NCI-H82 (cell line): ENCODE data around the gene RIPOR2.

ENCODE experiments used
- DNase-seq: peaks from one replicate; lab custom pipeline; 2025; lab: John Stamatoyannopoulos, UW

The RIPOR2 gene

GRCh38 chr6:24906314-24906713 lies 29.4 kb downstream of the RIPOR2 start:
- no peak for DNase-seq

DNA sequence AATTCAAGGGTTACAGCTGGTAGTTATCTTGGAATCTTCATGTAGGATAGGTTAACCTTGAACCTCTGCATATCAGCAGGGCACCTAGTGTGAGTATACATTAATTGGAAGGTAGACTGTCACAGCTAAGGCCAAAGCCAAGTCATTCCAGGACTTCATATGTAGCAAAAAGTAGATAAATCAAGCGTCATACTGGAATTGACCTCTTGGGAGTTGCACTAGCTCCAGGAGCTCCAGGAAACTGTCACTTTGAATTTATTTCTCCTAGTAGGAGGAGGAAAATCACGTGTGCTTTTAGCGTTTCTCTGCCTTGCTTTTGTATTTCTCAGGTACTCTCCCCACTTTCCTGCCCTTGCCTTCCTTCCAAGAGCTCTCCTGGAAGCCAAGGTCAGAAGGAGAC lies 30.3 kb downstream of the RIPOR2 start:
- DNase-seq, result no peak

- DNase-seq, result no peak
Measured at GRCh38 chr6:24903681-24904080, 32.1 kb downstream of the RIPOR2 start.

DNA sequence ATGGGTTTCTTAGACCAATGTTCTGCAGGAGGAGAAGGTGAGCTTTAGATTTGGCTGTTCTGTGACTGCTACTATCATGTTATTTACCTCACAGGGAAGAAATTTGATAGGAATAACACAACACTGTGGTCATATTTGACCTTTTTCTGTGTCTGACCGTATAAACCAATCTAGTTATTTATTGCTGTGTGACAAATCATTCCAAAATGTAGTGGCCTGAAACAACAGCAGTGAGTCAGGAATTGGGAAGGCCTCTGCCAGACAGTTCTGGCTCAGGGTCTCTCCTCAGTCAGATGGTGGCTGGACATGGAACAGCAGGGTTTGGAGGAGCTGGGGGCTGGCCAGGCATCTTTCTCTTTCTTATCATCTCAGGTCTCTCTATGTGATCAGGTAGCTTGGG lies 33.0 kb downstream of the RIPOR2 start:
- DNase-seq, result no peak

- no peak for DNase-seq
Measured at GRCh38 chr6:24901698-24902328, 33.9 kb downstream of the RIPOR2 start.

DNA sequence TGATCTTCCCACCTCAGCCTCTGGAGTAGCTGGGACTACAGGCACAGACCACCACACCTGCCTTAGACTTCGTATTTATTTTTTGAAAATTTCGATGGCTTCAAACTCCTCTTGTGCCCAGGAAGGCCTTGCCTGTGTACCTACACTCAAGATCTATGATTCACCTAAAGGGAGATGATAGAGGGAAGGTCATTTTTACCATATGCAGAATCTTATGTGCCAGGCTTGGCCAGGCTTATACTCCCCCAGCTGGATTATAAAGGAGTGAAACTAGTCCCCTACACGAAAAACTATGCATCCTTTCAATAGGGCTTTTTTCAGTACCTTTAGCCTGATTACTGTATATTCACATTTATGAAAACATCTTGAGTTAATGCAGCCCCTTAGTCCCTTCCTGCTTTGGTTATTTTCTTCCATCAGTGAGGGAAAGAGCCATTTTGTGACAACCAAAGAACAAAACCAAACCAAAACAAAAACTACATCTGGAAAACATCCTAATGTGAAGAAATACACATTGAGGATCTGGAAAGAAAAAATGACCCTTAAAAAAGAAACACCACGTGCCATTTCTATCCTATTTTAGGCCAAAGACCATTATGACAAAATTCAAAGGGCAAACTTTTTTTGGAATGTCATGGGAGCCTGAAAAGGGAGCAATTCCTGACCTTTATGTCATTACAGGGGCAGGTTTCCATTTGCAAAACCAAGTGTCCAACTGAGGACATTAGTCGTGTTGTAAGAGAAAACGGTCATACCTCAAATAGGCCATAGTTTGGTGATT lies 34.7 kb downstream of the RIPOR2 start:
- DNase-seq, result no peak

DNA sequence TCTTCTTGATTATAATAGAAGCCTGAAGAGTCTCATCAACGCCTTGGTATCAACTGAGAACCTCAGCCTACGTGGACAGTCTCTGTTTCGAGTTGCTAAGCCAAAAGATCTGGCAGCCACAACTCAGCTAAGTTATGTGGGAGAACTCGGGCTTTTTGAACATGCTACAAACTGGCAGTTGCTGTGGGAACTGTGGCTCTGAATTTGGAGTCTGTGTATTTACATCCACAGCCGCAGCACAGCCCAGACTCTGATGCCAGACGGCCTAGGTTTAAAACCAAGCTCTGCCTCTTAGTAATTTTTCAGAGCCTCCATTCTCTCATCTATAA lies 35.8 kb downstream of the RIPOR2 start:
- no peak for DNase-seq

DNA sequence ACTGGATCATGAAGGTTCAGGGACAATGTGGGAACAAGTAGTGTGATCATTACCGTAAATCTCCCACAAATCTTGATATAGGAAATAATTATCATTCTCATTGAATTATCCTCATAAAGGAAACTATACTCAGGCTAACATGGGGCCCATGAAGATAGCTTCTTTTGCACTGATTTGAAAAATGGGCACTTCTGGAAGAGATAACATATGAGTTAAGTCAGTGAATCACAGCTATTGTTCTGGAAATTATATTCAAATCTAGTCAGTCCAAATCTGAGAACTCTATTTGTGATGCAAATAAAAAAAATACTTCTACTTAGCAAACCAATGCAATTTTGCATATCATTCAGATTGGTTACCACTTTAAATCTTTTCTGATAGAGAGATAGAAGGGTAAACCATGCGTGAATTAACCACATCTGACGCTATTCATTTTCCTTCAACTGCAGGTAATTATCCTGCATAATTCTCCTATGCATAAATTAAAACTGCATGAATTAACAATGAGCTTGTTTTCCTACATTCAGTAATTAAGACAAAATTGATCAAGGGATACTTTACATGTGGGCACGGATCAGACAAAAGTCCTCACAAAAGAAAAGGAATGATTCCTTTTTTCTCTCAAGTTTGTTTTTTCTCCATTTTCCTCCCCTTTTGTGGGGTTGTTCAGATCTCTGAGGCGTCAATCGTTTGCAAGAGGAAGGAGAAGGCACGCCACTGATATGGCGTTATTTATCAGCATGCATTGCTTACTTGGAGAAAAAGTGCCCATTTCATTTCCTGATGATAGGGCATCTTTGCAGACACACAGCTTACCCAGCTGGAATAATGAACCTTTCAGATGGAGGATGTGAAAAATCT lies 36.4 kb downstream of the RIPOR2 start:
- no peak for DNase-seq

GRCh38 chr6:24898676-24899075 lies 37.1 kb downstream of the RIPOR2 start:
- DNase-seq, result no peak

DNA sequence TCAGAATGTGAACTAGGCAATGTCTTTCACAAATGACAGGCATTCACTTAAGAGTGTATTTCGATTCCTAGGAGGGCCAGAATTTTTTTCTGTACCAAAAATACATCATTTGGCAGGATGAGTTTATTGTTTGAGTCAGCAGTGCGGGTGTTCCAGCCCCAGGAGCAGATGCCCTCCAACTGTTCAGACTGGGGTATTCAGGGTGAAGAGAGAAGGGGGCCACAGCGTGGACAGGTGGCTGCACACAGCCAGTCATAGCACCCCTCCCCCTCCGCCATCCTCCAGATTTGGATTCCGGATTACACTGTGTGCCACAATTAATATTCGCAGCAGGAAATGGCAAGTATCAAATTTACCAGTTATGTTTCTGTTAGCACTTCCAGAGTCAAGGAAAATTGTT lies 38.6 kb downstream of the RIPOR2 start:
- peak; percentile 59 for DNase-seq

DNA sequence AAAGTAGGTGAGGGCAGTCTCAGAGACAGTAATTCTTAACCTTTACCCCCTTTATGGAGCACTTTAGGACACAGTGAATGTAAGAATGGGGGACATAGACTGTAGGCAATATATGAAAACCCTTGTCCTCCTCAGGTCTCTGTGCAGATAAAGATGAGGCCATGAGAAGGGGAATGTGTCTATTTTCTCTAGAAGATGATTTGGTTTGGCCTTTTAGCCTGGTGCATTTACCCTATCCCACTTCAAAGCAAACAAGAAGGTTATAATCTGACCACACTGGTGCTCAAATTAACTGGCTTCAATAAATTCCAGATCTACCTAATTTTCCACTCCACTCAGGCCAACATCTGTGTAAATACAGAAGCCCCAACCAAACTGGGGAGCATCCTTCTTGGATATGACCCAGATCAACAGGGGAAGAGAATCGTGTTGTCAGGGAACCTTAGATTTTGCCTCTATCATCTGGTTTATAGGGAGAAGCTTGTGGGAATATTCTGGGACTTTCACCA lies 42.4 kb downstream of the RIPOR2 start:
- no peak for DNase-seq

- DNase-seq, result no peak
Measured at GRCh38 chr6:24891004-24891403, 44.8 kb downstream of the RIPOR2 start.

GRCh38 chr6:24890471-24890870 lies 45.3 kb downstream of the RIPOR2 start:
- no peak for DNase-seq

DNA sequence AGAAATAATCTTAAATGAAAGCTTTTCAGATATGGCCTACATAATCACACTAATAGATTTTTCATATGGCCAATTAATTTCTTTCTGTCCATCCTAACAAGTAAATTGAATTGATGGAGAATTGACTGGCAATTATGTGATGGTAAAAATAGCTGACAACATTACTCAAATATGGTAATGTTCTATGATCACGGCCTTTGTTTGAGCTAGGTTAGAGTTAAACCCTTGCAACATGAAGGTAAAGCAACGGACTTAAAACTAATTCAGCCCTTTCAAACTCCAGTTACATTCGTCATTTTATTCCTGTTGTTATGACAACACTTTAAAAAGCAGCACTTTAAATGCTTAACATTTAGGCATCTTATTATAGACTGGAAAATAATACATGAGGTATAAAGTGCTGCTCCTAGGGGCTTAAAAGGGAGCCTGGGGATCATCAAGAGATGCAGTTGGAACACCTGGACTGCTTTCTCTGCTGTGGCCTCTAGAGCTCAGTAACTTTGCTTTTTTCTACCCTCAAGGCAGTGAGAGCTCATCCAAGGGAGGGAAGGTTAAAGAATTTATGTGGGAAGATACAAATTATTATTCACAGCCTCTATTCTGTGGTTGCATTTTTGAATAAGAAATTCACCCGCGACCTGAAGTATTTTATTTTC lies 46.9 kb downstream of the RIPOR2 start:
- DNase-seq, result no peak

DNA sequence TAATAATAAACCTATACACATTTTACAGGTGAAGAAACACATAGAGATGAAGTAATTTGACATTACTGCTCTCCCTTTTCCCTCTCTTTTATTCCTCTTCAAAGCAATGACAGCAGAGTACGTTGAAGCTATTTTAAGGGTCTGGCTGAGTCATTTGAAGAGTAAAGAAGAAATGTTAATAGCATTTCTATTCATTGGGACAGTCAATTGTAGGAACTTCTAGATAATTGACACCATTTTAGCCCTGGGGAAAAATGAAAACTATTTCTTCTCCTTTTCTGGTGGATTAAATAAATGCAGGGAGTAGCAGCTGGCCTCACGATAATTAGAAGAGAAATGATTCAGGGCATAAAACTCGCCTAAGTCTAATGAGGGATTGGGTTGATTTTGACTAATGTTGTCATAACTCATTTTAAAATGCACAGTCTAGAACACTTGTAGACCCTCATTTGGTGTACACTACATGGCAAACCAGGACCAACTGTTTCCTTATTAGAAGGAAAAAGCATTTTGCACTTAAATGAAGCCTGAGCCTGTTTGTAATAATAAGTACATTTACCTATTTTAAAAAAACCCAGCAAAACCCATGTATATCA lies 48.1 kb downstream of the RIPOR2 start:
- no peak for DNase-seq

- no peak for DNase-seq
Measured at GRCh38 chr6:24883618-24884017, 52.1 kb downstream of the RIPOR2 start.

DNA sequence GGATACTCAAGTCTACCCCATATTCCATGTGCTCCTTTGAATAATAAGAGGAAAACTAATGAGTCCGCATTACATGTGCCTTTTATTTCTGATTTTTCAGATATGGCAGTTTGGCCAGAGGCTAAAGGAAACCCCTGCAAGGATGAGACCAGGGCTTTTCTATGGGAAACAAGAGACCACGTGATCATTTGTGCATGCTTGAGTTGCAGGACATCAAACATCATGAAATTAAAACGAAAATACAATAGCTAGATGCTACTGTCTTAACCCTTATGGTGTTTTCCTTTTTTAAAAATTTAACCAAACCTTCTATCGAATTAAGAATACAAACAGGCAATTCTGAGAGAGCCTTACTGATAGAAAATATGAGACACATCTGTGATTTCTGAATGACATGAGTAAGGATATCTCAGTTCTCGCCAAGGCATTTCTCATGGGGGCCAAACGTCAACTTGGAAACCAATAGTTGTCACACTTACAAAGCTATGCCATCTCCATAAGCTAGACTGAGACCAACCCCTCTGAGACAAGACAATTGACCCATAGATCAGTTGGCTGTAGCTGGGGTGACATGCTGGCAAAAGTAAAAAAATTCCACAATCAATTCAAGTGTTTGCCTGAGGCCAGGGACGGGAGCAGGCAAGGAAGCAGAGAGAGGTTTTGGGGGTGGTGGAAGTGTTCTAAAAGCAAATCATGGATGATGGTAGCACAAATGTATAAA lies 52.8 kb downstream of the RIPOR2 start:
- DNase-seq, result no peak

DNA sequence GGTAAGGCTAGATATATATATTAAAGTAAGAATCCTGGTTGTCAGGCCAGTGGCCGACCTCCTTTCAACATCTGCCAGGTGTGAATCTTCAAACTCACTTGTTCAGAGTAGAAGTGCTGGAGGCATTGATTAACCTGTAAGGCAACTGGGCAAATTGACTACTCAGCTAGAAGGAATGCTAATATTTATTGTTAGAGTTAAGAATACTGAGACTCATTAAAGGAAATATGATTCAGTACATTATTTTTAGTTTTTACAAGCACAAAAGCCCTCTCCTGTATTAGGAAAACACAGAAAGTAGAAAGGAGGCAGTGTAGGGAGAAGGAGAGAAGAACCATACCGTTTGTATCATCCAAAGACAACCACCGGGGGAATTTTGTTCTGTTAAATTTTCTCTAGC lies 53.5 kb downstream of the RIPOR2 start:
- no peak for DNase-seq

DNA sequence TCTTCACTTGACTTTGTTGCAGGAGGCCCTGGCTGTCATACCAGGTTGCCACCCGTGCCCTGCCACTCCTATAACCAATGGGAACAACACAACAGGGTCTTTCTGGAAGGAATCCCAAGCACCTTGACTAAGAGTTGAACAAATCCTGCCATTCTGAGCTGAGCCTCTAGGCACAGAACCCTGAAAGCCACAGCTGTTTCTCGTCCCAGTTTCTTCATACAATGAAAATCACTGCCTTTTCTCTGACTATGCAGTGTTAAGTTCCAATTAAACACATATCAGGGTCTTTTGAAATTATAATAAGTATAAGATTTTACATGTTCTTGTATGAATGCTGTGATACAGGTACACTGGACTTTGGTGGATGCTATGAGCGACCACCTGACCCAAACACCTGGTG lies 54.4 kb downstream of the RIPOR2 start:
- DNase-seq, result no peak

DNA sequence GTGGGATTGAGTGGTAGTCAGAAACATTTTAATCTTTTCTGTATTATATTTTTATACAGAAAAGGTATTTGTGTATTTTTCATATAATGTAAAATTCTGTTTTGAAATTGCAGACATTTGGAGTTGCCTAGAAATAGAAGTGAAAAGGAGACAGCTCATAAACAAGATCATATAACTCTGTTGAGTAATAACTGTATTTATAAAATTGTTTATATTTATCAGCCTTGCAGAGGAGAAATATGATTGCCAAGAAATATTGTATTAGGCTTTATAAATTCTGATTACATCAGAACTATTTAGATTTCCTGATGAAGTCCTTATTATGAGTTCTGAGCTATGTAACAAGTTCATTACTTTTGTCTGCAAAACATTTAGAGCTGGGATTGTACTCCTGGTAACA lies 55.3 kb downstream of the RIPOR2 start:
- no peak for DNase-seq

- no peak for DNase-seq
Measured at GRCh38 chr6:24879351-24879750, 56.4 kb downstream of the RIPOR2 start.
